Right forelimb (tissue), 1 donor: Measurements from ENCODE around the gene LRRTM3.
A peak's percentile ranks its signal among the peaks of the same experiment; 100 is the strongest.

ENCODE experiments used
- DNase-seq: peaks from one replicate; pipeline ENCODE4 v3.0.0-alpha.2; 2018

Gene LRRTM3

GRCh38 chr10:66940965-66941364 lies 15.1 kb downstream of the LRRTM3 start:
- no peak for DNase-seq

GRCh38 chr10:66941491-66941890 lies 15.7 kb downstream of the LRRTM3 start:
- peak; percentile 51 for DNase-seq

GRCh38 chr10:66942407-66942806 lies 16.6 kb downstream of the LRRTM3 start:
- DNase-seq = no peak

DNA sequence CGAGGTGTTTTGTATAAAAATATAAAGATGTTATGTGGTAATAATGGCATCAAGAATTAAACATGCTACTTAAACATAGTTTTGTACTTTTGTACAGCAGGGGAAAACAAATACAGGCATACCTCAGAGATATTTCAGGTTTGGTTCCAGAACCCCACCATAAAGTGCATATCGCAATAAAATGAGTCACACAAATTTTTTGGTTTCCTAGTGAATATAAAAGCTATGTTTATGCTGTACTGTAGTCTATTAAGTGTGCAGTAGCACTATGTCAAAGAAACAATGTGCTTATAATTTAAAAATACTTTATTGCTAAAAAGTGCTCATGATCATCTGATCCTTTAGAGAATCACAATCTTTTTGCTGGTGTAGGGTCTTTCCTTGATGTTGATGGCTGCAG lies 17.8 kb downstream of the LRRTM3 start:
- DNase-seq = no peak

DNA sequence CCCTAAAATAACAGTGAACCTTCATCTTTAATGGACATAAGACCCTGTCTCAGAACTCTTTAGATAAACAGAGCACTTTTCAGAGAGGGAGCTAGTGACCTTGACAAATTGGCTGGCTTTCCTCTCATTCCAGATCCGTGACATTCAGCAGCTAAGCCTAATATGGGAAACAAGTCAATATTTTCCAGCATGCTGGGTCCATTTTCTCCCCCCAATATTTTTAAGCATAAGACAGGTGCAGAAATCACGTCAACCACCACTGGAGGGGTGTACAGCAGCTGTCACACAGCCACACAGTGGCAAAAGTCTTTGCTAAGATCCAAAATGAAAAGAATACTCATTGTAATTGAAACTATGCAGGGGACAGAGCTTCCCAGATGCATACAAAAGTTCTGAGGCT lies 26.1 kb downstream of the LRRTM3 start:
- DNase-seq = no peak

- DNase-seq = no peak
Observed at GRCh38 chr10:66958466-66958865, 32.6 kb downstream of the LRRTM3 start.

GRCh38 chr10:66964946-66965345 lies 39.1 kb downstream of the LRRTM3 start:
- DNase-seq = no peak

DNA sequence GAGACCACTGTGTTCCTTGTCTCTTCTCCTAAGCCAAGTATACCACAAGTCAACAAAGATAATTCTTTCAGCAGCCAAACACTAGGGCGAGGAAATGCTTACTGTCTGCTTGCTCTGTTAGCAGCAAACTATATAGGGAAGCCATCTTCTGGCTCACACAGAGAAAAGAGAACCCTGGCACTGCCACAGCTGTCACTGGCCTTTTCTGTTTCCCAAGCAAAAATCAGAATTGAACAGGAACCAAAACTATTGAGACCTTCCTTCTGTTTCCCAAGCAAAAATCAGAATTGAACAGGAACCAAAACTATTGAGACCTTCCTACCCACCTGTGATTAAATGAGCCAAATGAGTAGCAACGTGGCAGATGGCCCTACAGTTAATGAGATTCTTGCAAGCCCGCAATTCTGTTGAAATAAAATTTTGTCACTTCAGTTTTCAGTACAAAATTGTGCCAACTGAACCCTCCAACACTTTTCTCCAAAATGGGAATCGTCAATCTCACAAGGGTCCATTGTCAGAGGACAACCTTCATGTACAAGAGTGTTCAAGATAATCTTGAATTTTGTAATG lies 54.5 kb downstream of the LRRTM3 start:
- no peak for DNase-seq

GRCh38 chr10:66981361-66982052 lies 55.7 kb downstream of the LRRTM3 start:
- no peak for DNase-seq

GRCh38 chr10:66982053-66982420 lies 56.2 kb downstream of the LRRTM3 start:
- no peak for DNase-seq

- no peak for DNase-seq
Observed at GRCh38 chr10:66982792-66983474, 57.1 kb downstream of the LRRTM3 start.

DNA sequence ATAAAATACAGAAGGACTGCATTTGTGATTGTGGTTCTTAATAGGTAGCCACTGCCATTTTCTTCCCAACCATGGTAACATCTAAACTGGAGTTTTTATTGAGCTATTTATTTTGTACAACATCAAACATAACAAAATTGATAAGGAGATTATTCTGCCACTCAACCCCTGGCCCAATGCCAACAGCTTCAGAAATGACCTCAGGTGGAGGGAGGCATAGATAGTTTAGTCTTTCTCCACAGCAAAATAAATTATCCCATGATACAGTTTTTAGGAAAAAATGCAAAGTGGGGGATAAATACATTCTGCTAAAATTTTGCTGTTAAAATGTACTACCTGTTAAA lies 57.6 kb downstream of the LRRTM3 start:
- no peak for DNase-seq

DNA sequence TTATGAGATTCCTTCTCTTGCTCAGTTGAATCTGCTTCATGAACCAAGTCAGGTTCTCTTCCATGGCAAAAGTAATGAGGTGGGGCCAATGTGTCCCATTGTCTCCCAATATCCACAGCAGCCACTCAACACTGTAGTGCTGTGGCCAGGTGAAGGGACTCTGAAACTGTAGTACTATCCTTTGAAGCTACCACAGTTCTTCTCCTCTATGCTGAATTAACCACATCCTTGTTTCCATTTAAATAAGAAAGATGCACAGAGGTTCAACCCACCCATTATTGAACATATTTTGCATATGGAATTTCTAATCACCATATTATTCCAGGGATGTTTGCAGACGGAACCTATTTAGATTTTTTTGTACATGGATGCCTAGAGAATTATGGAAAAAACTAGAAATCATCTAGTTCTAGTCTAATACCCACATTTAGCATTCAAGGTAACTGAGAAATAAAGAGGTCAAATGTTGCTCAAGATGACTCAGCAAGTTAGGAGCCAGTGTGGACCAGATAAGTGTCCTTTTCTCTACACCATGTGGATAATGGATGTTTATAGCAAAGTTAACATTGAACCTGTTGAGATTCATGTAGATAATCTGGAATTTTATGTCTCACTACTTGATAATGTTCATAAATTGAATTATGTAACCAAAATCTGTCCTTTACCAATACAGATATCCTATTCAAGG lies 64.5 kb downstream of the LRRTM3 start:
- no peak for DNase-seq

- no peak for DNase-seq
Observed at GRCh38 chr10:66996996-66997395, 71.2 kb downstream of the LRRTM3 start.

DNA sequence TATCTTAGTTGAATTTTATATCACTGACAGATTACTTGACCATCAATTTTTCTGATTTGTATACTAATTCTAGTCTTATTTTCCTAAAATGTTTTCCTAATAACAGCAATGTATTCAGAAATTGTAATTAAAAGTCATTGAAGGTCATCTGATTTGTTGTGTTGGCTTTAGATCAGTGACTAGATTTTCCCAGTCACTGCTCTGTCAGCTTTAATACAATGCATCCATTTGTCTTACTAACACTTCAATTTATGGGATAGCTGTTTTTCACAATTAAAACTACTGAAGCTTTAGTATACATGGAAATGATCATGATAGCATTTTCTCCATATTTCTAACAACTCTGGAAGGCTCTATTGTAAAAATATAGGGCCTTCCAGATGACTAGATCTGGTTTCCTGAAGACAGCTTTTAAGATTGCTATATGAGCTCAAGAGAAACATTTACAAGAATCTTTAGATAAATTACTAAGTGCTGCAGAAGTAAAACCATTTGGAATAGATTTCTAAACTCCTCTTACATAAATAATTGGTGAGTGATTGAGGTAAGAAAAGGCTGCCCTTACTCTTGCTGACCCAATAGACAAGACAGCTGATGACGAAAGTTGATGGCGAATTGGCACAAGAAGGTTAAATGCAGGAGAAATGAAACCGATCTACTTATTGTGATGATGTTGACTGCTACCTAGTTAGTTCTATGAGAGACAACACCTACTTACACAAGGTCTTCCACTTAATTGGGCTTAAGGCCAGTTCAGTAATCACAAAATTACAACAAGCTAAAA lies 74.1 kb downstream of the LRRTM3 start:
- no peak for DNase-seq

DNA sequence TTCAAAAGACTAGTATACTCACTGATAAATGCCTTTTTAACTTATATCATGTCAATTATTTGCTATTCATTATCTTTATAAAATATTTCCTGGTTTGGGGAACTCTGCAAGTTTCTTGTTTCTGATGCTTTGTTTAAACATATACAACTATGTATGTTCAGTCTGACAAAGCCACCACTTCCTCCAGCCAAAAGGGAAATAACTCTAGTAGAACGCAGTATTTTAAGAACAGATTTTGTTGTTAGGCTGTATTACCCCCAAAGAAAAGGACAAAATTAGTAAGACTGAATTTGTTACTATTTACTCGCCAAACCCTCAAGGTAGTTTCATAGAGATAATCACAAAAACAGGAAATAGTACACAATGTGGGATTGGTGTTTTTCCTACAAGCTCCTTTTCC lies 78.9 kb downstream of the LRRTM3 start:
- DNase-seq = no peak

- no peak for DNase-seq
Observed at GRCh38 chr10:67005981-67006380, 80.1 kb downstream of the LRRTM3 start.

GRCh38 chr10:67011480-67011879 lies 85.6 kb downstream of the LRRTM3 start:
- no peak for DNase-seq

DNA sequence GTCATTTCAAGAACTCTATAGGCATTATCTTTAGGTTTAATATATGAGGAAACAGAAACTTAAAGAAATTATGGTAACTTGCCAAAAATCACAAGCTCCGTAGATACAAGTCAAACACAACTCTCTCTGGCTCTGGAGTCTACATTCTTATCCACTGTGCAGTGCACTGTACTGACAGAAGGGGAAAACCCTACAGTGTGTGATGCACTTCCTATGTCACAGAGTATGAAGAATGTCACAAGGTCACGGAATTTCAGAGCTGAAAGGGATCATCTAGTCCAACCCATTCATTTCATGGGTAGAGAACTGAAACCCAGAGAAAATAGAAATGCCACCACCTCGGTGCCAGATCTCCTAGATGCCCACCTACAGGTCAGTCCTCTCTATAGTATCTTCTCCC lies 86.1 kb downstream of the LRRTM3 start:
- DNase-seq = no peak

DNA sequence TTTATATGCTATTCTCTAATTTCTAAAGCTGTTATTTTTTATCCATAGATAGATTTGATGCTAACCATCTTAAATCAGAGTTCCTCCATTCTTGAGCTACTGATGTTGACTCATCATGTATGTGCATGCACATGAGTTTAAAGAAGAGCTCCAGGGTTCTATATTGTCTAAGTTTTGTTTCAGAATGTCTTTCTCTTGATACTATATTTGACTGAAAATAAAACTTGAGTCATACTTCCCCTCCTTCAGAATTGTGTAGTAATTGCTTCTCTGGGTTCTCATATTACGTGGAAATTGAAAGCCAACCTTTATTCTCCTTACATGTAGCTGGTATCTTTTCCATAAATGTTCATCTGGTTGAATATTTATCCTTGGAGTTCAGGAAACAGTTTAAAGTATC lies 89.4 kb downstream of the LRRTM3 start:
- no peak for DNase-seq

GRCh38 chr10:67017218-67017617 lies 91.4 kb downstream of the LRRTM3 start:
- no peak for DNase-seq

DNA sequence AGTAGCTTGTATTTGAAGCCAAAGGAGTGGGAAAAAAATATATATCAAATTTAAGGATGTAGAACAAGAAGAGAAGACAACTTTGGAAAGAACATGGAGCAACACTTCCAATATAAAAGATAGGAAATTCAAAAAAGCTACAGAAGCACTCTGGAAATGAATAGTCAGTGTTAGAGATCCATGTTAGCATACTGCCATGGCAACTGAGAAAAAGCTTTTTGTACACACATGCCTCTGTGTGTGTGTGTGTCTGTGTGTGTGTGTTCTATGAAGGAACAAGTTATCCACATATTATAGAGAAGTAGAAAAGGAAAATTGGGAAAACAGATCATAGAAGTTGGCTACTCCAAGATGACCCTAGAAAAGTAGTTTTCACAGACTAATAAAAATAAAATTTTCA lies 96.3 kb downstream of the LRRTM3 start:
- no peak for DNase-seq

DNA sequence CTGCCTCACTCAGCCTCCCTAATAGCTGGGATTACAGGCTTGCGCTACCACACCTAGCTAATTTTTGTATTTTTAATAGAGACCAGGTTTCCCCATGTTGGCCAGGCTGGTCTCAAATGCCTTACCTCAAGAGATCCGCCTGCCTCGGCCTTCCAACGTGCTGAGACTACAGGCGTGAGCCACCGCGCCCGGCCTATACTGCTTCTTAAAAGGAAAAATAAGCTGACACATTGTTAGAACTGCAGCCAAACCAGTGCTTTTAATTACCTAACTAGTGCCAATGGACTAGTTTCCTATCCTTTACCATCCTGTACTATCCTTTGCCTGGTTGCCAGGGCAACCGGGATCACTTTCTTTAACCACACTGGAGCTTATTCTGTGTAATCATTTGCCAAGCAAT lies 108.0 kb downstream of the LRRTM3 start:
- DNase-seq = no peak
